ENCODE data around the gene RNF39. TPM values are rescaled to one million over a fixed set of nuclear protein-coding genes. Genes with fewer than 3 reads are reported as not detected.

RNF39 gene
- total RNA-seq, 1 donor from 2014 or later = not detected

GRCh38 chr6:30091577-30092381 is 16.2 kb upstream of the RNF39 start:
- H3K27ac Mint-ChIP-seq = no peak overlapping the region
- intact Hi-C loops (cut with micrococcal nuclease) = no loop called here
- no peaks in the 10 kb centered on the region for H3K36me3 Mint-ChIP-seq (ENCODE audit: low read depth)
- no peaks in the 10 kb centered on the region for H3K9me3 Mint-ChIP-seq
- H3K27me3 Mint-ChIP-seq (ENCODE audit: low read depth) = peaks cover 60% of the 10 kb centered on the region
- no peaks in the 10 kb centered on the region for H3K4me1 Mint-ChIP-seq (ENCODE audit: low read depth)
- no peak for DNase-seq (ENCODE audit: low spot score)
- H3K4me3 Mint-ChIP-seq (ENCODE audit: low read depth) = no peak overlapping the region

GRCh38 chr6:30087876-30088275 is 12.3 kb upstream of the RNF39 start:
- H3K27me3 Mint-ChIP-seq (ENCODE audit: low read depth) = peaks cover 47% of the 10 kb centered on the region

GRCh38 chr6:30077218-30077617 is 1.6 kb upstream of the RNF39 start:
- Mint-ChIP-seq H3K27ac (no peak overlapping the region), H3K9me3 (no peaks in the 10 kb centered on the region), H3K36me3 (ENCODE audit: low read depth) (no peaks in the 10 kb centered on the region), H3K4me1 (ENCODE audit: low read depth) (peaks cover 21% of the 10 kb centered on the region), H3K4me3 (ENCODE audit: low read depth) (no peak overlapping the region), H3K27me3 (ENCODE audit: low read depth) (peaks cover 65% of the 10 kb centered on the region)
- intact Hi-C loops (cut with micrococcal nuclease) = no loop called here
- no peak for DNase-seq (ENCODE audit: low spot score)

More at GRCh38 chr6:30087876-30088275, 12.3 kb upstream of the RNF39 start:
- intact Hi-C loops (cut with micrococcal nuclease) = no loop called here
- DNase-seq (ENCODE audit: low spot score) = no peak
- Mint-ChIP-seq H3K27ac (no peak overlapping the region), H3K4me1 (ENCODE audit: low read depth) (no peaks in the 10 kb centered on the region), H3K4me3 (ENCODE audit: low read depth) (no peak overlapping the region), H3K9me3 (no peaks in the 10 kb centered on the region), H3K36me3 (ENCODE audit: low read depth) (no peaks in the 10 kb centered on the region)

- Mint-ChIP-seq H3K9me3 (no peaks in the 10 kb centered on the region), H3K27ac (no peak overlapping the region), H3K36me3 (ENCODE audit: low read depth) (peaks cover 6% of the 10 kb centered on the region), H3K27me3 (ENCODE audit: low read depth) (peaks cover 74% of the 10 kb centered on the region), H3K4me3 (ENCODE audit: low read depth) (peak overlapping the region; percentile 30), H3K4me1 (ENCODE audit: low read depth) (peaks cover 27% of the 10 kb centered on the region)
- DNase-seq (ENCODE audit: low spot score) = no peak
- intact Hi-C loops (cut with micrococcal nuclease) = no loop called here
These were observed 492 bp upstream of the RNF39 start for GRCh38 chr6:30075790-30076732.

- peaks cover 74% of the 10 kb centered on the region for H3K27me3 Mint-ChIP-seq (ENCODE audit: low read depth)
- H3K36me3 Mint-ChIP-seq (ENCODE audit: low read depth) = peaks cover 19% of the 10 kb centered on the region
- peaks cover 30% of the 10 kb centered on the region for H3K4me1 Mint-ChIP-seq (ENCODE audit: low read depth)
- no peak overlapping the region for H3K4me3 Mint-ChIP-seq (ENCODE audit: low read depth)
- no peaks in the 10 kb centered on the region for H3K9me3 Mint-ChIP-seq
- DNase-seq (ENCODE audit: low spot score) = no peak
- no peak overlapping the region for H3K27ac Mint-ChIP-seq
- intact Hi-C loops (cut with micrococcal nuclease) = no loop called here
These were observed 1.1 kb downstream of the RNF39 start for GRCh38 chr6:30074331-30075093.

GRCh38 chr6:30073489-30074235 is 1.9 kb downstream of the RNF39 start:
- Mint-ChIP-seq H3K4me1 (ENCODE audit: low read depth) (peaks cover 30% of the 10 kb centered on the region), H3K27me3 (ENCODE audit: low read depth) (peaks cover 66% of the 10 kb centered on the region), H3K36me3 (ENCODE audit: low read depth) (peaks cover 28% of the 10 kb centered on the region), H3K9me3 (no peaks in the 10 kb centered on the region), H3K4me3 (ENCODE audit: low read depth) (no peak overlapping the region), H3K27ac (no peak overlapping the region)
- intact Hi-C loops (cut with micrococcal nuclease) = no loop called here
- no peak for DNase-seq (ENCODE audit: low spot score)

GRCh38 chr6:30071858-30072257 is 3.7 kb downstream of the RNF39 start:
- Mint-ChIP-seq H3K27ac (no peak overlapping the region), H3K36me3 (ENCODE audit: low read depth) (peaks cover 42% of the 10 kb centered on the region), H3K27me3 (ENCODE audit: low read depth) (peaks cover 56% of the 10 kb centered on the region), H3K4me3 (ENCODE audit: low read depth) (no peak overlapping the region), H3K9me3 (no peaks in the 10 kb centered on the region), H3K4me1 (ENCODE audit: low read depth) (peaks cover 31% of the 10 kb centered on the region)
- intact Hi-C loops (cut with micrococcal nuclease) = no loop called here
- DNase-seq (ENCODE audit: low spot score) = no peak

GRCh38 chr6:30071081-30071818 is 4.3 kb downstream of the RNF39 start:
- H3K4me1 Mint-ChIP-seq (ENCODE audit: low read depth) = peaks cover 27% of the 10 kb centered on the region
- peaks cover 50% of the 10 kb centered on the region for H3K27me3 Mint-ChIP-seq (ENCODE audit: low read depth)
- H3K9me3 Mint-ChIP-seq = no peaks in the 10 kb centered on the region
- H3K4me3 Mint-ChIP-seq (ENCODE audit: low read depth) = no peak overlapping the region
- DNase-seq (ENCODE audit: low spot score) = no peak
- H3K27ac Mint-ChIP-seq = no peak overlapping the region
- H3K36me3 Mint-ChIP-seq (ENCODE audit: low read depth) = peaks cover 42% of the 10 kb centered on the region
- intact Hi-C loops (cut with micrococcal nuclease) = no loop called here

- peaks cover 61% of the 10 kb centered on the region for H3K36me3 Mint-ChIP-seq (ENCODE audit: low read depth)
- peaks cover 40% of the 10 kb centered on the region for H3K4me1 Mint-ChIP-seq (ENCODE audit: low read depth)
- H3K4me3 Mint-ChIP-seq (ENCODE audit: low read depth) = peak overlapping the region; percentile 93
- peak overlapping the region; percentile 96 for H3K27ac Mint-ChIP-seq
- DNase-seq (ENCODE audit: low spot score) = no peak
- intact Hi-C loops (cut with micrococcal nuclease) = loop anchor here (2.0 to 5.0 kb wide), 3 partner anchors 35 to 260 kb away; partner anchors contain the start of genes TRIM26 and TRIM39
- H3K9me3 Mint-ChIP-seq = no peaks in the 10 kb centered on the region
- H3K27me3 Mint-ChIP-seq (ENCODE audit: low read depth) = peaks cover 18% of the 10 kb centered on the region
These were observed 8.0 kb downstream of the RNF39 start for GRCh38 chr6:30067460-30068139.

GRCh38 chr6:30066577-30067459 is 8.8 kb downstream of the RNF39 start, which contains the start of gene PPP1R11:
PPP1R11 (plus strand) TSS chr6:30067198; CDS start chr6:30067411, 213 bp downstream.
- Mint-ChIP-seq H3K4me1 (ENCODE audit: low read depth) (peaks cover 42% of the 10 kb centered on the region), H3K36me3 (ENCODE audit: low read depth) (peaks cover 64% of the 10 kb centered on the region)
- intact Hi-C loops (cut with micrococcal nuclease) = loop anchor here (2.0 to 5.0 kb wide), 3 partner anchors 35 to 260 kb away; partner anchors contain the start of genes TRIM26 and TRIM39

More at GRCh38 chr6:30066577-30067459, 8.8 kb downstream of the RNF39 start, which contains the start of gene PPP1R11:
- peak; percentile 99 for DNase-seq (ENCODE audit: low spot score)
- Mint-ChIP-seq H3K27me3 (ENCODE audit: low read depth) (peaks cover 10% of the 10 kb centered on the region), H3K9me3 (no peaks in the 10 kb centered on the region), H3K27ac (peak within 1 kb of the TSS; percentile 96), H3K4me3 (ENCODE audit: low read depth) (peak within 1 kb of the TSS; percentile 93)
